Vein endothelial cell (primary cell): ENCODE data around the gene SEC23B. TPM values are rescaled to one million over a fixed set of nuclear protein-coding genes. Genes with fewer than 3 reads are reported as not detected.

Source experiments
- small RNA-seq: library from RNA; depleted of rRNA; stranded (forward); fragments of <200 nt; gene quantifications from one replicate; pipeline ENCODE3, GENCODE V24; 2012
- total RNA-seq: library from RNA; depleted of rRNA; stranded (reverse); fragments of >200 nt; gene quantifications from 2 replicates; pipeline ENCODE4 v1.2.3, GENCODE V29; 2012

Gene SEC23B
- 37.1 and 38.2 TPM in 2 replicates for total RNA-seq

DNA sequence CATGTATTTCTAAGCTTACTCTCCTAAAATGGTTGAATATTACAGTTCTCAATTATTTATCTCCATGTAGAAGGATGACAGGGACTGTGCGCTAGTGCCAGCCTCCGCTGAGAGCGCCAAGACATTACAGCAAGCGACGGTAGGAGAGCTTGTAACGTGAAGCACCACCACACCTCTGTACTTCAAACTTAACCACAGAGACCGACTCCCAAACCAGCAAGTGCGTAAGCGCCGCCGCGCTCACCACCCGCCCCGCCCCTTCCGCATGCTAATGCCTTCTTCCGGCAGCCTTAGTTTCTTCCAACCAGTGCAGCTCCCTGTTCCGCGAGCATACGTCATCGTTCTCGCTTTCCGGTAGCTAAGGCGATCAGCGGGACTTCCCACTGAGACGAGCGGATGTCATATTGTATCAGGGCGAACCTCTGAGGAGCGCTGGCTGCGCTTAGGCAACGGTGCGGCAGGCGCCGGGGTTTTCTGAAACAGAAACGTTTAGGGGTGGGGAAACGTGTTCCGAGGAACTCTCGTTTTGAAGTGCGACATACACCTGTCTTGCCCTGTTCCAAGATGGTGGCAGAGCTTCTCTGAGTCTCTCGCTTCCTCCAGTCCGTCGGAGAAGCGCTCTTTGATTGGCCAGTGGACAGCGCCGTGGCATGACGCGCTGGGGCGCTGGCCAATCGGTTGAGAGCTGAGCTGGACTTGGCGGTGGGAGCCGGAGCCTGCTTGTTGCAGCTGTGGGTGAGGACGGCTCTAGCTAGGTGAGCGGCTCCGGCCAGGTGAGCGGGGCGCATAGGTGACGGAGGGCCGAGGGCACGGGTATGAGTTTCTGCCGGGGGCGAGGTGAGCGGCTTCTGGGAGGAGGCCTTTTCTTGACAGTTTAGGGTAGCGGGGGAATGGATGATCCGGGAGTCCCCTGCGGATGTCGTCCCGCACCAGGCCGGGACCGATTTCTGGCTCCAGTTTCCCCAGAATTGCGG lies at the start of gene SEC23B:
Gene SEC23B (plus strand): TSS at position 723 of the 974 bp plus-strand sequence. CDS start 2,896 bp downstream, outside the sequence.

DNA sequence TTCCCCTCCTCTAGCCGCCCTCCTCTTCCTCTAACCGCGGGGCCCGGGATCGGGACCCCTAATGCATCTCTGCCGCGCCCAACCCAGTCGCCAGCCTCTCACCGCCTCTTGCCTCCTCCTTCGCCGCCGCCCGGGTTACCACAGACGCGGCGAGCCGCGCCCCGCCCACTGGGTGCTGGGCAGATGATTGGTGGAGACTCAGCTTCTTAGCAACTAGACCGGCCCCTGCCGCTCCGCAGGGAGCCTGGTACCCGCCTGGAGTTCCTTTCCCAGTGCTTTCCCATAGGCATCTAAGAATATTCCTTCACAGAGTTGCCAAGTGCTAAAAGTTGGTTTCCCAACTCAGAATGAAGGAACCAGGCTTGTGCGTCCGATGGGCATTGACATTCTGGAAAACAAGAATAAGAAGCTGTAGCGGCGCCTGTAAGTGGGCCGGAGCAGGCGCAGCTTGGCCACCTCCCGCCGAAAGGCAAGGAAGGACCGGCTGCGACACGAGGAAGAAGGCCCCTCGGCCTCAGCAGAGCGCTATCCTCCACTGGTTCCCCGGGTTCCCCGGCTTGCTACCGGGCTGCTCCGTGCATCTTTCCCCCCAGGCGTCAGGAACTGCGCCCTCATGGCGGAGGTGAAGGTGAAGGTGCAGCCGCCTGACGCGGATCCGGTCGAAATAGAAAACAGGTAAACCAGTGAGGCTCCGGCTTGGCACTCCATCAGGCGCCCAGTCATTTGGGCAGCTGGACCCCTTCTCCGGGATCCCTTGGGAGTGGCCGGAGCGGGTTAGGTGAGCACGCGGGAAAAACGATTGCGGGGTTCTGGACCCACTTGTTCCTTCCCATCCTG lies 40.6 kb upstream of the SEC23B start, which contains the start of the genes DZANK1 and POLR3F:
Gene DZANK1 (minus strand): TSS at position 137 of the 837 bp plus-strand sequence. CDS start 1,672 bp downstream, outside the sequence.
Gene POLR3F (plus strand): TSS at position 497 of the 837 bp plus-strand sequence. CDS start 117 bp downstream, at position 614.

DNA sequence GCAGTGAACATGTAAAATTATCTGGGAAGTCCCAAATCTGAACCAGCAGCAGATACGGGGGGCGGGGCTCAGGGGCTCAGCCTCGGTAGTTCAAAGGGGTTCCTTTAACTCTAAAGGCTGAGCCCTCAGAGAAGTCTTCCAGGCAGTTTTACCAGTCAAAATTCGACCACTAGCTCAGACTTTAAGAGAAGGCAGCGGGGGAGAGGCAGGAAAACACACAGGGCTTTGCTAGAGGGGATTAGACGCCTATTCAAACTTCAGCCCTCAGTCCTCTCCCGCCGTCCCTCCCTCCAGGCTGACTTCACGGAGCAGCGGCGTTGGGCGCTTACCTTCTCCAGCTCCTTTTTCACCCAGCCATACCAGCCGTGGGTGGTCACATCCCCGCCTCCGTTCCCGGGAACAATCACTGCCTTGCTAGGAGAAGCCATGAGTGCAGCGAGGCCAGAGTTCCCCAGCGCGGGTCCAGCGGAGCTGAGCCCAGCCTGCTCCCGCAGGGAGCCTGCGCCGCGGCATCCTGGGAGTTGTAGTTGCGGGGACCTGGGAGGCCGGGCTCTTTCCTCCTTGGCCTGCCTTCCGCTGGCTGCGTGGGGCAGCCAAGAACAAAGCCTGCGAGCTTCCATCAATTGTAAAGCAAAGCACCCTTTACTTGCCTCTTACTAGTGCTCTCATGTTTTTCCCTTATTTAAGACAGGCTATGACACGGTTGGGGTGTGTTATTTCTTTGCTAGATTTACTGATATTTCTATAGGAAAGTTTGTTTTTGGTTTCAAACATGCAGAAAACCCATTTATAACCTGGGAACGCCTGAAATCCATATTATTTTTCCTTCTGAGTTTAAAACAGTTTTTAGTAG lies 10.8 kb upstream of the SEC23B start, which contains the start of gene RBBP9:
Gene RBBP9 (minus strand): TSS at position 486 of the 853 bp plus-strand sequence. CDS start 58 bp downstream, at position 428.

DNA sequence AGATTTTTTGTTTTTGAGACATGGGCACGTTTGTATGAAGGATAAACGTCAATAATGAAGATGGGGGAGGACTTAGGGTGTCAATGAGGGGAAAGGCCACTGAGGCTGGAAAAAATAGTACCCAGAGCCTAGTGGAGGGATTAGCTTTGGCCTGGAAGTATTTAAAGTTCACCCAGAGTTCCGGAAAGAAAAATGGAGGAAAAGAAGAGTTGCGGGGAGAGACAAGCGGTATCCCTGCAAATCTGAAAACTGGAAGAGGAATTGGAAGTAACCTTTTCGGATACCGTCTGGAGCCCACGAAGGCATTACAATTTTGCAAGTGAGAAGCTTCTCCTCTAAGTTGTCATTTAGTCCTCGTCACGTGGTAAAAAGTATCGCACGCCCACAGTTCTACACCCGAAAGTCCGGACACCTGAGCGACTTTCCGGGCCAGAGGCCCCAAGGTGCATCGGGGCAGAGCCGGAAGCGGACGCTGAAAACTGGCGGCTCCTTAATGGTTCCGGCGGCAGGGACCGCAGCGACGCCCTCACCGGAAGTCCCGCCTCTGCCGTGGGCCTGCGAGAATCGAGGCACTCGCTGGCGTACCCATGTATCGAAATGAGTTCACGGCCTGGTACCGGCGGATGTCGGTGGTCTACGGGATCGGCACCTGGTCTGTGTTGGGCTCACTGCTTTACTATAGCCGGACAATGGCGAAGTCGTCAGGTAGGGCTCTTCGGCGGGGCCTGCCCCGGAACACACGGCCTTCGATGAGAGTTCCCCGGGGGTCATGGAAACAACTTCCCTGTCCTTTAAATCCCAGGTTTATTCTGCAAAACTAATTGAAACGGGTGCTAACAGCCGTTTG lies 59.4 kb downstream of the SEC23B start, which contains the start of gene SMIM26:
Gene SMIM26 (plus strand): TSS at position 541 of the 847 bp plus-strand sequence. CDS start 47 bp downstream, at position 588.

DNA sequence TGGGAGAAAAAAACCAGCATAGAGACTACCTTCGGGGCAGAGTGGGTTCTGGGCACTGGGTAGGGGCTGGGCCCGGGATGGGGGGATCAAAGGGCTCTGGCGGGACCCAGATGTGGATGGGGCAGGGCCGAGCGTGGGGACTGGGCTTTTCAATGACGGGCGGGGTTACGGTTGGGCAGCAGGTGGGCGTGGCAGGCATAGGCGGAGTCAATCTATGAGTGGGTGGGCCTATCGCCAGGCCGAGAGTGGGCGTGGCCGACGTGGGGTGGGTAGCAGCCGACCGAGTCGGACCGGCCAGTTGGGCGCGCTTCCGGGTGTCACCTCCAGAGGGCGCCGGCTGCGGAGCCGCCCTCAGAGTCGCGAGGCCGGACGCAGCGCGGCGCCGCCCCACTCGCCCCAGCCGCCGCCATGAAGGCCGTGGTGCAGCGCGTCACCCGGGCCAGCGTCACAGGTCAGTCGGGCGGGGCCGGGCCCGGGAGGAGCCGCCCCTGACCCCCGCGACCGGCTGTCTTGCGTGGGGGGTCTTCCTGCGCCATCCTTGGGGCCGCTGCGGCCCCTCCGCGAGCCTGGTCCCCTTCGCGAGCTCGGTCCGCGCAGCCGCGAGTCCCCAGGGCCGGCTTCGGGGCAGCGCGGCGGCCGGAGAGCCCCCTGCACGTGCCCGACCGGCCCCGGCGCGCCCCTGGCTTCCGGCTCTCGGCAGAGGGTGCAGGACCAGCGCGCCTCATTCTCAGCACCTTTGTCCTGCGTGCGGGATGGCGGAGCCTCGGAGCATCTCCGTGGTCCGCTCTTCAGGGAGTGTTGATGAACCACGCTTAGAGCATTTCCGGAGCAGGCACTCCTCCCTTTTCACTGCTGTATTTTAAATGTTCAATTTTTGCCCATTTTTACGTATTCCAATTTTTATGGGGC lies 80.2 kb downstream of the SEC23B start, which contains the start of gene DTD1:
Gene DTD1 (plus strand): TSS at position 390 of the 909 bp plus-strand sequence. CDS start 19 bp downstream, at position 409.

Small RNA genes lying within 50 kb of the gene (small RNA-seq; reads per million reads assigned to genes)
- gene MIR3192 (not detected), gene RN7SL638P (not detected), gene RNU6ATAC34P (not detected)

Other genes starting within 250 kb of the SEC23B start
- gene ZNF133, start 219.4 kb upstream of the SEC23B start, total RNA-seq = 13.0 and 14.7 TPM in 2 replicates
- 0.98 and 1.7 TPM in 2 replicates for gene DZANK1, start 40.9 kb upstream of the SEC23B start, total RNA-seq
- gene POLR3F, start 40.5 kb upstream of the SEC23B start, total RNA-seq = 13.6 and 20.3 TPM in 2 replicates
- gene RBBP9, start 10.7 kb upstream of the SEC23B start, total RNA-seq = 16.3 and 23.4 TPM in 2 replicates
- 55.4 and 69.2 TPM in 2 replicates for gene SMIM26, start 59.5 kb downstream of the SEC23B start, total RNA-seq
- gene DTD1, start 80.1 kb downstream of the SEC23B start, total RNA-seq = 63.7 and 70.6 TPM in 2 replicates